Tibial nerve (tissue), 4 donors: ENCODE measurements around the gene SMIM20. TPM values are rescaled to one million over a fixed set of nuclear protein-coding genes. Genes with fewer than 3 reads are reported as not detected.
A peak's percentile ranks its signal among the peaks of the same experiment; 100 is the strongest.

Experiments used
- DNase-seq, 2 donors: peaks; one replicate each; pipeline ENCODE4 v3.0.0-alpha.2; 2019; ENCODE audit warnings: low spot score in 2 of 2
- H3K27ac ChIP-seq, 4 donors: fragments of 200-600 bp; sonication (generic) in 3 of 4; one replicate each; pipeline ENCODE4 v1.5.1; 2017 to 2019; ENCODE audit warnings: mild to moderate bottlenecking in 1 of 4
- H3K27me3 ChIP-seq, 2 donors: fragments of 200-600 bp; sonication (generic) in 1 of 2; one replicate each; pipeline versions ENCODE4 v1.5.1 to v1.6.0; 2017 to 2019
- H3K36me3 ChIP-seq, 3 donors: fragments of 200-600 bp; sonication (generic); one replicate each; pipeline ENCODE4 v1.5.1; 2018 to 2019
- H3K4me1 ChIP-seq, 4 donors: fragments of 200-600 bp; sonication (generic) in 3 of 4; one replicate each; pipeline ENCODE4 v1.5.1; 2017 to 2019
- H3K4me3 ChIP-seq, 4 donors: fragments of 200-600 bp; sonication (generic) in 3 of 4; one replicate each; pipeline ENCODE4 v1.5.1; 2017 to 2019; ENCODE audit warnings: mild to moderate bottlenecking in 1 of 4, moderate library complexity in 1 of 4
- H3K9me3 ChIP-seq, 4 donors: fragments of 200-600 bp; sonication (generic) in 3 of 4; one replicate each; pipeline ENCODE4 v1.5.1; 2017 to 2019
- EP300 ChIP-seq, 2 donors: sonication (generic); formaldehyde crosslinking; IDR thresholded peaks; one replicate each; pipeline ENCODE4 v1.6.1; 2017; ENCODE audit warnings: antibody characterized with exemption in 2 of 2, mild to moderate bottlenecking in 1 of 2
- POLR2A ChIP-seq, 2 donors: fragments of 450-650 bp; IDR thresholded peaks; one replicate each; pipeline ENCODE4 v1.6.1; 2017; ENCODE audit warnings: antibody characterized with exemption in 2 of 2, mild to moderate bottlenecking in 2 of 2, moderate library complexity in 2 of 2
- WGBS, 2 donors: methylation state at CpG; one replicate each; pipeline ENCODE4 v1.1.5; 2018; 5-methylcytosine and 5-hydroxymethylcytosine counted together
- total RNA-seq, 4 donors: library from RNA; depleted of rRNA; stranded (reverse); fragments of >200 nt; gene quantifications; one replicate each; pipeline ENCODE4 v1.1.0, GENCODE V29; 2016
- TF ChIP-seq, protein P1 (sequence below), 5 experiments: fragments of 200-600 bp in 3 of 5; fragments of 450-650 bp in 2 of 5; sonication (generic) in 3 of 5; IDR thresholded peaks; one replicate each; pipeline ENCODE4 v1.5.1; 2016 to 2019; ENCODE audit warnings: antibody characterized with exemption in 5 of 5, mild to moderate bottlenecking in 3 of 5, moderate library complexity in 2 of 5

The SMIM20 gene
- total RNA-seq, 4 donors from 2014 or later, result 14.7 to 31.0 (median 20.9) TPM

DNA sequence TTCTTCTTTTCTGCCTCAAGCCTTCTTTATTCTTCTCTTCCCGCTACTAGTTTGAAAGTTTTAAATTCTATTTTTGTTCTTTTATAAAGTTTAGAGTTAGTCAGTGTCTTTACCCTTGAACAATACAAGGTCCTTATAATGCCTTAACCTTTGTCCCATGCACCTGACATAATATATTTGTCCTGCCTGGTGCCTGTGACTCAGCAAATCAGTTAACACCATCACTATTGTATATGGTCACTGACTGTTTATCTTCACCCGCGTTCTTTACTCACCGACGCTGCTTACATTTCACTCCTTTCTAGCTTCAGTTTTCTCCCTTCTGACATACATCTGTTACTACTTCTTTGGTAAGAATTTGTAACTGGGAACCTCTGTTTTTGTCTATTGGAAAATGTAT lies 5.7 kb downstream of the SMIM20 start:
- Histone ChIP-seq H3K9me3 (no peaks in the 10 kb centered on the region), H3K4me1 (peaks cover 0 to 14% (median 0%) of the 10 kb centered on the region in 4 donors), H3K4me3 (no peak overlapping the region), H3K27ac (peak overlapping the region in 1 of 4 donors; percentile 11), H3K36me3 (peaks cover 0 to 8% (median 0%) of the 10 kb centered on the region in 3 donors), H3K27me3 (no peaks in the 10 kb centered on the region)
- DNase-seq, result no peak
- WGBS, 2 donors, result 50 to 61% methylated on average over 5 of the region's 5 CpGs
- TF ChIP-seq POLR2A (IDR thresholded peaks at IDR 0.05) (no peak), EP300 (IDR thresholded peaks at IDR 0.05) (no peak)
- TF ChIP-seq, protein P1, sequence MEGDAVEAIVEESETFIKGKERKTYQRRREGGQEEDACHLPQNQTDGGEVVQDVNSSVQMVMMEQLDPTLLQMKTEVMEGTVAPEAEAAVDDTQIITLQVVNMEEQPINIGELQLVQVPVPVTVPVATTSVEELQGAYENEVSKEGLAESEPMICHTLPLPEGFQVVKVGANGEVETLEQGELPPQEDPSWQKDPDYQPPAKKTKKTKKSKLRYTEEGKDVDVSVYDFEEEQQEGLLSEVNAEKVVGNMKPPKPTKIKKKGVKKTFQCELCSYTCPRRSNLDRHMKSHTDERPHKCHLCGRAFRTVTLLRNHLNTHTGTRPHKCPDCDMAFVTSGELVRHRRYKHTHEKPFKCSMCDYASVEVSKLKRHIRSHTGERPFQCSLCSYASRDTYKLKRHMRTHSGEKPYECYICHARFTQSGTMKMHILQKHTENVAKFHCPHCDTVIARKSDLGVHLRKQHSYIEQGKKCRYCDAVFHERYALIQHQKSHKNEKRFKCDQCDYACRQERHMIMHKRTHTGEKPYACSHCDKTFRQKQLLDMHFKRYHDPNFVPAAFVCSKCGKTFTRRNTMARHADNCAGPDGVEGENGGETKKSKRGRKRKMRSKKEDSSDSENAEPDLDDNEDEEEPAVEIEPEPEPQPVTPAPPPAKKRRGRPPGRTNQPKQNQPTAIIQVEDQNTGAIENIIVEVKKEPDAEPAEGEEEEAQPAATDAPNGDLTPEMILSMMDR (IDR thresholded peaks at IDR 0.05), result no peak

DNA sequence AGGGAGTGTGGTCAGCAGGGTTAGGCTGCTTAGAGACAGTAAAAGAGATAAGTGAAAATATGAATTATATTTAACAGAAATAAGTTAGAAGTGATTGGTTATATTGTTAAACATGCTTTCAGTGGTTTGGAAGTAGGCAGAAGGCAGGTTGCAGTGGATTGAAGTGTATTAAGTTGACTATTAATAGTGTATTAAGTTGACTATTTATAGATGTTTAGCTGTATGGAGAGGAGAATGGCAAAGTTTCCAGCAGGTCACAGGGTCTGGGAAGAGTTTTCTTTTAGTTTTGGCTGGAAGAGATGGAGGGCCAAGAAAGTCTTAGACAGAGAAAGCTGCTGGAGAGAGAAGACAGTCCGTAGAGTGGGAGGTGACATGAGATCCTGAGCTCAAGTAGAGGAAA lies 7.9 kb downstream of the SMIM20 start:
- TF ChIP-seq, protein P1 (IDR thresholded peaks at IDR 0.05), result no peak
- TF ChIP-seq POLR2A (IDR thresholded peaks at IDR 0.05), result no peak
- TF ChIP-seq EP300 (IDR thresholded peaks at IDR 0.05), result no peak
- peaks cover 0 to 11% (median 1%) of the 10 kb centered on the region in 4 donors for H3K4me1 ChIP-seq
- peaks cover 0 to 8% (median 0%) of the 10 kb centered on the region in 3 donors for H3K36me3 ChIP-seq
- no peak overlapping the region for H3K4me3 ChIP-seq
- 88 to 95% methylated on average over 1 of the region's 1 CpG for WGBS, 2 donors
- H3K27me3 ChIP-seq, result no peaks in the 10 kb centered on the region
- no peak overlapping the region for H3K27ac ChIP-seq
- no peak for DNase-seq
- no peaks in the 10 kb centered on the region for H3K9me3 ChIP-seq

DNA sequence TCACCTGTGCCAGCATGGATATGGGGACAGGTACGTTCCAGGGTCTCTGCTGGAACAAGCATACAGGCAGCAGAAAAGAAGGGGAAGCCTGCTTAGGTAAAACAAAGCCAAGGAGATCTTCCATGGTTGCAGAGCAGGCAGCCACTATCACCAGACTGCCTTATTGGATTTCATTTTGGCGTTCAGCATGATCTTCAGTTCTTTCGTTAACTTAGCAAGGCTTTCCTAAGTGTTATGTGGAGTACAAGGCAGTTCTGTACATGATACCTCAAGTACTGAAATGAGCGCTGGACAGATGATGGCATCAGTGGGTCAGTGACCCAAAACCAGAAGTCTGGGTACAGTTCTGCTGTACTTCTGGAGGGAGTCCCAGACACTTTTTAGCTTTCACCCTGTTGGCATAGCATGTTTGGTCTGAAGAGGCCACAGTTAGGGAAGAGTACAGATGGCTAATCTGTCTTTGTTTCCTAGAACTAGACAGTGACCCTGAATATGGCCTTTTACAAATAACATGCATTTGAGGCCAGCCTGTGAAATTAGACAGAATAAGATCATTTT lies 8.9 kb downstream of the SMIM20 start:
- no peaks in the 10 kb centered on the region for H3K27me3 ChIP-seq
- 90 to 95% methylated on average over 4 of the region's 4 CpGs for WGBS, 2 donors
- H3K4me1 ChIP-seq, result peaks cover 0 to 20% (median 4%) of the 10 kb centered on the region in 4 donors
- DNase-seq, result no peak
- H3K9me3 ChIP-seq, result no peaks in the 10 kb centered on the region
- H3K4me3 ChIP-seq, result no peak overlapping the region
- H3K36me3 ChIP-seq, result peaks cover 0 to 8% (median 0%) of the 10 kb centered on the region in 3 donors
- H3K27ac ChIP-seq, result no peak overlapping the region
- no peak for TF ChIP-seq EP300 (IDR thresholded peaks at IDR 0.05)
- TF ChIP-seq, protein P1 (IDR thresholded peaks at IDR 0.05), result no peak

DNA sequence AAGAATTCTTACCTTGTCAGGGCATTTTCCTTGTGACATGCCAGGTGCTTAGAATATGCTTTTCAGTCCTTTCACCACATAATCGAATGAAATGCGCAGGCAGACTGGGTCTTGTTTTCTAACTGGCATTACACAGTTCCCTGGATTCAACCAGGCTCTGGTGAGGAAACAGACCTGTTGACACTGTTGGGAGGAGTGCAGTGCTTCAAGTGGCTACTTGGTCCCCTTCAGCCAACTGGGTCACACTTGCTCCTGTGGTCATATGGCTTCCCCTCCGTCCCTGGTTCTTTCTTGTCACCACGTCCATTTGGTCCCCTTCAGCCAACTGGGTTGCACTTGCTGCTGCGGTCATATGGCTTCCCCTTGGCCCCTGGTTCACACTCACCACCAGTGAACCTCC lies 9.7 kb downstream of the SMIM20 start:
- Histone ChIP-seq H3K4me1 (peaks cover 0 to 29% (median 8%) of the 10 kb centered on the region in 4 donors), H3K27me3 (no peaks in the 10 kb centered on the region), H3K4me3 (no peak overlapping the region), H3K27ac (no peak overlapping the region), H3K9me3 (no peaks in the 10 kb centered on the region), H3K36me3 (peaks cover 0 to 8% (median 0%) of the 10 kb centered on the region in 3 donors)
- WGBS, 2 donors, result 92 to 94% methylated on average over 5 of the region's 5 CpGs
- no peak for TF ChIP-seq EP300 (IDR thresholded peaks at IDR 0.05)
- TF ChIP-seq, protein P1 (IDR thresholded peaks at IDR 0.05), result no peak
- TF ChIP-seq POLR2A (IDR thresholded peaks at IDR 0.05), result no peak
- no peak for DNase-seq

DNA sequence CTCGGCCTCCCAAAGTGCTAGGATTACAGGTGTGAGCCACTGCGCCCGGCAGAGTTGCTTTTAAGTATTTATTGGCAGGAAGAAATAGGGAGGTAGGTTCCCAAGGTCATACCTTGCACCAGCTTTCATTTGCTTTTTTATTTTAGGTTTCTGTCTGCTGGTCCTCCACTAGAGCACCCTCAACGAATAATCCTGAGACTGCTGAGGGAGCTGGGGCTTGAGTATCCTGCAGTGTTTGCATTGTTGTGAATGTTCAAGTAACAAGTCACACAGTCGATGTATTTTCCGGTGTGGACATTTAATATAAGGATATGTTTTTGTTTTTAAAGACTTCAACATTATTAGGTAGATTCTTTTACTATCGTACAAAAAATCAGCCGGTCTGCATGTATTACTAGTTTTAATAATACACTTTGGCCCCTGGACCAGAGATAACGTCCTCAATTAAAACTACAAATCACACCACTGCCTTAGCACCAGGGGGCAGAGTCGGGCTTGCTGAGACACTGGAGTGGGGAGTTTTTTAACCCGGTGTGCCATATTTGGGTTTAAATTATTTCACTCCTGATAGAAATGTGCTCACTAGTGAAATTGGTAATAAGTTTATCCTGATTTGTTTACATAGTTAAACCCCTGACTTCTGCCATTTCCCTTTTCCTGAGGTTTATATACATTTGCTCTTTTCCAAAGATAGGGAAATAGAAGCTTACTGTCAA lies 11.6 kb downstream of the SMIM20 start:
- H3K4me3 ChIP-seq, result no peak overlapping the region
- no peak overlapping the region for H3K27ac ChIP-seq
- peaks cover 0 to 8% (median 0%) of the 10 kb centered on the region in 3 donors for H3K36me3 ChIP-seq
- no peaks in the 10 kb centered on the region for H3K9me3 ChIP-seq
- TF ChIP-seq POLR2A (IDR thresholded peaks at IDR 0.05) (no peak), EP300 (IDR thresholded peaks at IDR 0.05) (no peak)
- TF ChIP-seq, protein P1 (IDR thresholded peaks at IDR 0.05), result peak; percentile 38 to 52 (median 47)
- DNase-seq, result peak; percentile 35 to 53
- H3K4me1 ChIP-seq, result peaks cover 0 to 38% (median 13%) of the 10 kb centered on the region in 4 donors
- no peaks in the 10 kb centered on the region for H3K27me3 ChIP-seq
- 59 to 67% methylated on average over 11 of the region's 11 CpGs for WGBS, 2 donors
